Activated naive CD4-positive, alpha-beta T cell treated with anti-CD3 and anti-CD28 coated beads, Interleukin-2, amount 10 ng/mL, durations not matched to agents 7 days and 5 days (primary cell): ENCODE results near the gene SSTR1.
A peak's percentile ranks its signal among the peaks of the same experiment; 100 is the strongest.
"Not testable (repeated sequence)": the region's sequence is repeated elsewhere in the genome, so short reads cannot be mapped to it uniquely, and the experiment has no call there.

ENCODE experiments used
- CTCF ChIA-PET: fragments of 350-600 bp; sonication (Branson Sonifier 250); formaldehyde crosslinking; loops from one replicate; lab custom pipeline; 2021; ENCODE audit warnings: antibody characterized with exemption; lab: Charles Lee
- DNase-seq: peaks from one replicate; pipeline ENCODE4 v3.0.0-alpha.2; 2020
- H3K27ac Mint-ChIP-seq: one replicate; pipeline ENCODE4 v1.8.0; 2021; ENCODE audit warnings: mild to moderate bottlenecking, moderate library complexity, mixed read lengths
- H3K27me3 Mint-ChIP-seq: one replicate; pipeline ENCODE4 v1.8.0; 2021; ENCODE audit warnings: mild to moderate bottlenecking, mixed read lengths
- H3K36me3 Mint-ChIP-seq: one replicate; pipeline ENCODE4 v1.8.0; 2021; ENCODE audit warnings: mixed read lengths
- H3K4me1 Mint-ChIP-seq: one replicate; pipeline ENCODE4 v1.8.0; 2021; ENCODE audit warnings: mixed read lengths
- H3K4me3 Mint-ChIP-seq: one replicate; pipeline ENCODE4 v1.8.0; 2021; ENCODE audit warnings: mild to moderate bottlenecking, moderate library complexity, mixed read lengths
- H3K9me3 Mint-ChIP-seq: one replicate; pipeline ENCODE4 v1.8.0; 2021; ENCODE audit warnings: mixed read lengths

Gene SSTR1, protein sequence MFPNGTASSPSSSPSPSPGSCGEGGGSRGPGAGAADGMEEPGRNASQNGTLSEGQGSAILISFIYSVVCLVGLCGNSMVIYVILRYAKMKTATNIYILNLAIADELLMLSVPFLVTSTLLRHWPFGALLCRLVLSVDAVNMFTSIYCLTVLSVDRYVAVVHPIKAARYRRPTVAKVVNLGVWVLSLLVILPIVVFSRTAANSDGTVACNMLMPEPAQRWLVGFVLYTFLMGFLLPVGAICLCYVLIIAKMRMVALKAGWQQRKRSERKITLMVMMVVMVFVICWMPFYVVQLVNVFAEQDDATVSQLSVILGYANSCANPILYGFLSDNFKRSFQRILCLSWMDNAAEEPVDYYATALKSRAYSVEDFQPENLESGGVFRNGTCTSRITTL

DNA sequence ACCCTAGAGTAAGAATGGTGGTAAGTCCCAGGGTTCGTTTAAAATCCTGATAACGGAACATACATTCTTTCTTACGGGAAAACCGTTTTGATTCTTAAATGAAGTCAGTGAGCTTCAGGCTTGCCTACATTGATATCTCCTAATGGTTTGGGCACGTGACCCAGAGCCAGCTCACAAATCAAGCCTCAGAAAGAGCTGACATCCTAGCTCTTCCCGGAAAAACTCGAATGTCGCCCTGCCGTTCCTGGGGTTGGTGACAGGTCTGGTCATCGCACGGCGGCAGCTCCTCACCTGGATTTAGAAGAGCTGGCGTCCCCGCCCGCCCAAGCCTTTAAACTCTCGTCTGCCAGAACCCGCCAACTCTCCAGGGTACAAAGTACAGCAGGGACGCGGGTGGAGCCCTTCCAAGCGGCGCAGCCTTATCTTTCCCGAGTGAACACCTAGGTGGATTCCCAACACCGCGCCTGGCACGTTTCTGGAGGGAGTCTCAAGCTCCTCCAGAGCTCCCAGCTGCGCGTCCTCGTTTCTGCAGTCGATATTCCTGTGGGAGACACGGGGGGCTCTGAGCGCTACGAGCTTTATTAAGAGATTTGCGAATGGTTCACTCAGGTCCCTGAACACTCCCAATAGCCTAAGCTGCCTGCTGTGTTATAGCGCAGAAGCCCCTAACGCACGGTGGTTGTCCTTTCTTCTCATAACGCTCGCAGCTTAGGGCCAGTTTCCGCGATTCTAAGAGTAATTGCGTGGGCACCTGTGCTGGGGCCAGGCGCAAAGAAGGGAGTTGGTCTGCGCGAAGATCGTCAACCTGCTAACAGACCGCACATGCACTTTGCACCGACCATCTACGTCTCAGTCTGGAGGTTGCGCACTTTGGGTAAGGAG lies at the start of gene SSTR1:
Gene SSTR1 (plus strand): TSS at position 169 of the 882 bp plus-strand sequence. CDS start 1,486 bp downstream, outside the sequence.
- H3K4me1 Mint-ChIP-seq = peaks cover 18% of the 10 kb centered on the region
- CTCF ChIA-PET = interaction anchor here (1.3 kb wide), 1 partner anchor 9 kb away, joined by 6 read pairs; no protein-coding TSS in a partner anchor
- H3K27me3 Mint-ChIP-seq = peaks cover 70% of the 10 kb centered on the region
- H3K4me3 Mint-ChIP-seq = peak within 1 kb of the TSS; percentile 26
- no peak for DNase-seq
- no peak within 1 kb of the TSS for H3K27ac Mint-ChIP-seq
- H3K36me3 Mint-ChIP-seq = no peaks in the 10 kb centered on the region
- H3K9me3 Mint-ChIP-seq = no peaks in the 10 kb centered on the region

DNA sequence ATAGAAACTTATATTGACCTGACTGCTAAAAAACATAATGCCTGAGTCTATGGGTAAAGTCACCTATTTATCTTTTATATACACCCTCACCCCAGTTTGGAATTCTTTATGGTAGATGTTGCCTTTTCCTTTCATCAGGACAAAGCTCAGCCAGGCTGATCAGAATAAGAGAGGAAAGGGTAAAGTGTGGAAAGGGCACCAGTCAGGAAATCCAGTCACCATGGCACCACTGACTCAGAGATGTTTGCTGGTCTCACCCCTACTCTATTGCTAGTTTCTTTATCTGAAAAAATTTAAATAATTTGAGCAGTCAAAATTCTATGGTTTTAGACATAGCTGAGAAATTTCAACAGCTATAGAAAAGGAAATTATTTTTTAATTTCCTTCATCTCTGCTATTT lies 49.2 kb upstream of the SSTR1 start:
- Mint-ChIP-seq H3K36me3 (no peaks in the 10 kb centered on the region), H3K27ac (no peak overlapping the region), H3K27me3 (no peaks in the 10 kb centered on the region), H3K4me1 (no peaks in the 10 kb centered on the region), H3K9me3 (no peaks in the 10 kb centered on the region), H3K4me3 (no peak overlapping the region)
- DNase-seq = no peak
- CTCF ChIA-PET = no interaction called here

DNA sequence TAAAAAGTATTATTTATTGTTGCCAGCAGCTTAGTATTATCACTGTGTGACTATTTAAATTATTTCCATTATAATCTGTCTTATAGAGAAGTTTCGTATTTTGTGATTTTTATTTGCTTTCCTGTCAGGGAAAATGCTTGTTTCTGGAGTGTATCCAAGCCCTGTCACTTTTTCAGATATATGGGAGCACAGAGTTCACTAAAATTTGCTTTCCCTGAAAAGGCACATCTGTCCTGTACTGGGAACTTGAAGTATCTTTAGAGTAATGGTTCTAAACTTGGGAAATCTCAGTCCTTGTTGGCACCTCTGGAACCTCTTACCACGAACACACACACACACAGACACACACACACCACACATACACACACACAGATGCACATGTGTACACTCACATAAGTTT lies 39.3 kb upstream of the SSTR1 start:
- H3K27me3 Mint-ChIP-seq = no peaks in the 10 kb centered on the region
- no peak overlapping the region for H3K4me3 Mint-ChIP-seq
- CTCF ChIA-PET = no interaction called here
- no peaks in the 10 kb centered on the region for H3K36me3 Mint-ChIP-seq
- DNase-seq = no peak
- no peaks in the 10 kb centered on the region for H3K4me1 Mint-ChIP-seq
- no peaks in the 10 kb centered on the region for H3K9me3 Mint-ChIP-seq
- no peak overlapping the region for H3K27ac Mint-ChIP-seq

DNA sequence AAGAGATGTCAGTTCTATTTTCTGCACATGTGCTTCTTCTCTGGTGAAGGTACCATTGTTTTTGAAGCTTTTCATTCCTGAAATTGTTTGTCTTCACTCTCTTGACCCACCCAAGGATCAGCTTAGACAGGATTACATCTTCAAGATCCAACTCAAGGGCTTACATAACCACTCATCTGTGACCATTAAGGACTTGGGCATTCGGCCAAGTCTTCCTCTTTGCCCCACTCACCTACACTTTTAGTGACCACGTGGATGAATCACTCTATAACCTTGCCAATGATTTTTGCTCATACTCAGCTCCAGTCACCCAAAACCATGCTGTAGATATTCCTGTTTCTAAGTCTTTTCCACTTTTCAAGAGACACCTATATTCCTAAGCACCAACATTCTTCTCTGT lies 36.5 kb upstream of the SSTR1 start:
- DNase-seq = no peak
- H3K4me1 Mint-ChIP-seq = no peaks in the 10 kb centered on the region
- H3K27ac Mint-ChIP-seq = no peak overlapping the region
- CTCF ChIA-PET = no interaction called here
- H3K4me3 Mint-ChIP-seq = no peak overlapping the region
- no peaks in the 10 kb centered on the region for H3K27me3 Mint-ChIP-seq
- no peaks in the 10 kb centered on the region for H3K9me3 Mint-ChIP-seq
- H3K36me3 Mint-ChIP-seq = no peaks in the 10 kb centered on the region

DNA sequence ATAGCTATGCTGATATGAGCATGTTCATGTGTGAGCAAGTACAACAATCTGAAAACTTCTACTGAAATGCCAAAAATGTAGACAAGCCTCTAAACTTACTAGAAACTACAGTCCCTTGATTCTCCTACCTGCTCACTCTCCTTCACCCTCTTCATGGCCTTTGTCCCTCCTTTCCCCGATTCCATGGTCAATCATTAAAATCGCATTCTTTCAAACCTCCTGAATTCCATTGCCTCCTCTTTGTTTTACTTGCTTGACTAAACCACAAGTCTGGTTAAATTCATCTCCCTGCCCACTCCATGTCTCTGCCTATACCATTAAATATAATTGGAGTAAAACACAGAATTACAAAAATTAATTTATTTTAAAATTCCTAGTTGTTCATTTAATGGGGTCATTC lies 33.0 kb upstream of the SSTR1 start:
- H3K27me3 Mint-ChIP-seq = no peaks in the 10 kb centered on the region
- CTCF ChIA-PET = no interaction called here
- H3K4me3 Mint-ChIP-seq = no peak overlapping the region
- no peak overlapping the region for H3K27ac Mint-ChIP-seq
- peaks cover 5% of the 10 kb centered on the region for H3K9me3 Mint-ChIP-seq
- H3K4me1 Mint-ChIP-seq = no peaks in the 10 kb centered on the region
- DNase-seq = no peak
- H3K36me3 Mint-ChIP-seq = no peaks in the 10 kb centered on the region

DNA sequence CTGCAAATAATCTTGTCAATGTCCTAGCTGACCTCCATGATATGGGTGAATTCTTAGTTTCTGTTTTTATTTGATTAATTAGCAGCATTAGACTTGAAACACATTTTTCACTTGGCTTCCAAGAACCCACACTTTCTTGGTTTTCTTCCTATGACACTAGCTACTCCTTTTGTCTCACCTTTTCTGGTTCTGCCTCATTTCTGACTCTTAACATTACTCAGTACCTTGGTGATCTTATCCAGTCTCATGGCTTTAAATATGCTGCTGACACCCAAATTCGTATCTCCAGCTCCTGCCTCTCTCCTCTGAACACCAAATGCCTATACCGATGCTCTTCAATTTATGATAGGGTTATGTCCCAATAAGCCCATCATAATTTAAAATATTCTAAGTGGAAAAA lies 32.0 kb upstream of the SSTR1 start:
- H3K4me3 Mint-ChIP-seq = no peak overlapping the region
- DNase-seq = no peak
- no peak overlapping the region for H3K27ac Mint-ChIP-seq
- no peaks in the 10 kb centered on the region for H3K36me3 Mint-ChIP-seq
- CTCF ChIA-PET = no interaction called here
- H3K9me3 Mint-ChIP-seq = peaks cover 5% of the 10 kb centered on the region
- no peaks in the 10 kb centered on the region for H3K27me3 Mint-ChIP-seq
- no peaks in the 10 kb centered on the region for H3K4me1 Mint-ChIP-seq

DNA sequence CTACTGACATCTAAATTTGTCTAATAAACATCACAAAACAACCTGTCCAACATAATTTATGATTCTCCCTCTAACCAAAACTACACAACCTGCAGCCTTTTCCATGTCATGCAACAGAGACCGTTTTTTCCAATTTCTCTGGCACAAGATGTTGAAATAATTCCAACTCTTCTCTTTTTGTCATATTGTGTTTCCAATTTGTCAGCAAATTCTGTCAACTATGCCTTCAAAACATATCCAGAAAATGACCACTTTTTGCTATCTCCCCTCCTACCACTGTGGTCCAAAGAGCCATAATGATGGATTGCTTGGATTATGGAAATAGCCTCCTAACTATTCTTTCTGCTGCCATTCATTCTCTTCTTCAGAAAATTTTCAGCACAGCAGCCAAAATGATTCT lies 31.3 kb upstream of the SSTR1 start:
- Mint-ChIP-seq H3K36me3 (no peaks in the 10 kb centered on the region), H3K9me3 (peaks cover 5% of the 10 kb centered on the region), H3K4me1 (no peaks in the 10 kb centered on the region), H3K4me3 (no peak overlapping the region), H3K27ac (no peak overlapping the region), H3K27me3 (no peaks in the 10 kb centered on the region)
- CTCF ChIA-PET = no interaction called here
- DNase-seq = no peak

DNA sequence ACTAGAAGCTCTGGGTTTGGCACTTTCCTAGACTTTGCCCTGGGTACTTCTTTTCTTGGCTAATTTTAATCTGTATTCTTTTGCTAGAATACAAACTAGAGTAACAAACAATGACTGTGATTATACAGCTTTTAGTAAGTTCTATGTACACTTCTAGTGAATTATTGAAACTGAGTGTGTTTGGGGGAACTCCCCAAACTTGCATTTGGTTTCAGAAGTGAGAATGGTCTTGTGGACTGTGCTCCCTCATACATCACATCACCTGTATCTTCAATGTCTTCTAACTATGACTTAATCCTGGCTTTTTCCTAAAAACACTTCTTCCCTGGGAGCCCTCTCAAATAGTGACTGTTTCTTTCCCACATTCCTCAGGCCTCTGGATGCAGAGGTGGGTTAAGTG lies 23.6 kb upstream of the SSTR1 start:
- CTCF ChIA-PET = no interaction called here
- no peak for DNase-seq
- H3K4me1 Mint-ChIP-seq = no peaks in the 10 kb centered on the region
- no peaks in the 10 kb centered on the region for H3K36me3 Mint-ChIP-seq
- H3K27me3 Mint-ChIP-seq = no peaks in the 10 kb centered on the region
- no peak overlapping the region for H3K4me3 Mint-ChIP-seq
- H3K27ac Mint-ChIP-seq = no peak overlapping the region
- peaks cover under 1% of the 10 kb centered on the region for H3K9me3 Mint-ChIP-seq

DNA sequence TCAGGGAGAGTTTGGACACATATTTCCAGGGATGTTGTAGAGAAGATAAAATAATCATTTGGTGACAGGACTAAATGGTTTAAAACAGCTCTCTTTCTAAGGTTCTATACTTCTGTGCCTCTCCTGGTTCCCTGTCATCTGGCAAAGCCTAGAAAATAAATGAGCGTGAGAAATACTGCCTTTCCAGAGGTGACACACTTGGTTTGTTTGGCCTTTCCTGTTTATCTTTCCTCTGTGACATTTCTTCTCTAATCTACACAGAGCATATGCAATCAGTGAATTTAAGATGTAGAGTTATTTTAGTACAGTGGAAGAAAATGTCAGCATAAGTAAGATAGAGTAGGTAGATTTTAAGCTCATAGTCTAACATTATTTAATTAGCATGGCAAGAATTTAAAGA lies 22.0 kb upstream of the SSTR1 start:
- DNase-seq = no peak
- no peaks in the 10 kb centered on the region for H3K4me1 Mint-ChIP-seq
- H3K36me3 Mint-ChIP-seq = no peaks in the 10 kb centered on the region
- CTCF ChIA-PET = no interaction called here
- no peak overlapping the region for H3K27ac Mint-ChIP-seq
- H3K9me3 Mint-ChIP-seq = no peaks in the 10 kb centered on the region
- no peaks in the 10 kb centered on the region for H3K27me3 Mint-ChIP-seq
- H3K4me3 Mint-ChIP-seq = no peak overlapping the region

DNA sequence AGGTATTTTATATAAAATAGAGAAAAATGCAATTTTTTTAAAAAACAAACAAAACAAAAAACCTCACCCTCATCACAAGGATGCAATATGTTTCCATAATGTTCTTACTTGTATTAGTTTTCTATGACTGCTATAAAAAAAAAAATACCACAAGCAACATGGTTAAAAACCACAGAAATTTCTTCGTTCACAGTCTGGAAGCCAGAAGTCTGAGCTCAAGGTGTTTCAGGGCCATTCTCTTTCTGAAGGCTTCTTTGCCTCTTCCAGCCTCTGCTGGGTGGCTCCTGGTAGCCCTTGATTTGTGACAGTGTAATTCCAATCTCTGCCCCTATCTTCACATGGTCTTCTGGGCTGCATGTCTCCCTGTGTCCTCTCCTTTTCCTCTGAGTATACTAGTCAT lies 21.5 kb upstream of the SSTR1 start:
- no peak for DNase-seq
- no peaks in the 10 kb centered on the region for H3K4me1 Mint-ChIP-seq
- H3K9me3 Mint-ChIP-seq = no peaks in the 10 kb centered on the region
- no peaks in the 10 kb centered on the region for H3K36me3 Mint-ChIP-seq
- H3K27ac Mint-ChIP-seq = no peak overlapping the region
- CTCF ChIA-PET = no interaction called here
- no peaks in the 10 kb centered on the region for H3K27me3 Mint-ChIP-seq
- no peak overlapping the region for H3K4me3 Mint-ChIP-seq

DNA sequence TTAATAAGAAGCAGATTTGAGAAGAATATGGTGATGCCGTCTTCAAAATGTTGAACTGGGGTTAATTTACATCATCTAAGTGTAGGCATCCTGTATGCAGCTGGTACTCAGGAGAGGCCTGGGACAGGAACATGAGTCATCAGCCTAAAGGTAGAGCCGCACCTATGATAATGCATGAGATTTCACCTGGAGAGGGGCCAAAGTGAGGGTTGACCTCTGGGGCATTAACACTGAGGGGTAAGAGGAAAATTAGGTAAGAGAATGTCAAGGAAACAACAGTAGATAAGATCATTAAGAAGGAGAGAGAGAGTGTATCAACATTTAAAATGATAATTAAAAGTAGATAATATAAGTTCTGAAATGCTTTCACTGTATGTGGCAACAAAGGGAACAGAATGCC lies 20.2 kb upstream of the SSTR1 start:
- H3K9me3 Mint-ChIP-seq = no peaks in the 10 kb centered on the region
- no peak for DNase-seq
- no peaks in the 10 kb centered on the region for H3K4me1 Mint-ChIP-seq
- CTCF ChIA-PET = no interaction called here
- H3K27ac Mint-ChIP-seq = no peak overlapping the region
- H3K4me3 Mint-ChIP-seq = no peak overlapping the region
- no peaks in the 10 kb centered on the region for H3K36me3 Mint-ChIP-seq
- no peaks in the 10 kb centered on the region for H3K27me3 Mint-ChIP-seq

DNA sequence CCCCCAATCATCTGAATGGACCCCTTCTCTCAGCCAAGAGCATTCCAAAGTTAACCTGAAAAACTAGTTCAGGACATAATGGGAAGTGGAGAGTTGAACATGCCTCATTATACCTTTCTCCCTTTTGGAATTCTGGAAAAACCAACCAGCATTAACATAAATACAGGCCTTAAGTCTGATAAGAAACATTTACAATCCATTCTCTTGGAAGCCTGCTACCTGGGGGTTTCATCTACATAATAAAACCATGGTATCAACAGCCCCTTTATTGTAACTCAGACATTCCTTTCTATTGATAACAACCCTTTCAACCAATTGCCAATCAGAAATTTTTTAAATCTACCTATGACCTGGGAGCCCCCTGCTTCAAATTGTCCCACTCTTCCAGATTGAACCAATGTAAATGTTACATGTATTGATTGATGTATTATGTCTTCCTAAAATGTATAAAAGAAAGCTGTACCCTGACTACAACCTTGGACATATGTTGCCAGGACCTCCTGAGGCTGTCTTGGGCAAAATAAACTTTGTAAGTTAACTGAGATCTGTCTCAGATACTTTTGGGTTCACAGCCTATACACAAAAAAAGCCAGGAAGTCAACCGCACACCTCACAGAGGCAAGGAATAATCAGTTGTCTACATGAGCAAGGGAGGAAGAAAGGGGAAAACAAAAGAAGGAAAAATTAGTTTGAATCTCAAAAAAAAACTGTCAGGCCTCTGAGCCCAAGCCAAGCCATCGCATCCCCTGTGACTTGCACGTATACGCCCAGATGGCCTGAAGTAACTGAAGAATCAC lies 17.6 kb upstream of the SSTR1 start:
- Mint-ChIP-seq H3K27ac (no peak overlapping the region), H3K4me3 (no peak overlapping the region), H3K36me3 (no peaks in the 10 kb centered on the region), H3K27me3 (no peaks in the 10 kb centered on the region), H3K9me3 (no peaks in the 10 kb centered on the region), H3K4me1 (no peaks in the 10 kb centered on the region)
- DNase-seq = no peak
- CTCF ChIA-PET = interaction anchor here (1.2 kb wide), 1 partner anchor 10 kb away, joined by 3 read pairs; no protein-coding TSS in a partner anchor

DNA sequence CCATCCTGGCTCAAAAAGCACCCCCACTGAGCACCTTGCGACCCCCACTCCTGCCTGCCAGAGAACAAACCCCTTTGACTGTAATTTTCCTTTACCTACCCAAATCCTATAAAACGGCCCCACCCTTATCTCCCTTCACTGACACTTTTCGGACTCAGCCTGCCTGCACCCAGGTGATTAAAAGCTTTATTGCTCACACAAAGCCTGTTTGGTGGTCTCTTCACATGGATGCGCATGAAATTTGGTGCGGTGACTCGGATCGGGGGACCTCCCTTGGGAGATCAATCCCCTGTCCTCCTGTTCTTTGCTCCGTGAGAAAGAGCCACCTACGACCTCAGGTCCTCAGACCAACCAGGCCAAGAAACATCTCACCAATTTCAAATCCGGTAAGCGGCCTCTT lies 16.9 kb upstream of the SSTR1 start:
- H3K27me3 Mint-ChIP-seq, DNase-seq, H3K4me3 Mint-ChIP-seq, H3K36me3 Mint-ChIP-seq, CTCF ChIA-PET, H3K27ac Mint-ChIP-seq, H3K9me3 Mint-ChIP-seq, H3K4me1 Mint-ChIP-seq: not testable (repeated sequence)

DNA sequence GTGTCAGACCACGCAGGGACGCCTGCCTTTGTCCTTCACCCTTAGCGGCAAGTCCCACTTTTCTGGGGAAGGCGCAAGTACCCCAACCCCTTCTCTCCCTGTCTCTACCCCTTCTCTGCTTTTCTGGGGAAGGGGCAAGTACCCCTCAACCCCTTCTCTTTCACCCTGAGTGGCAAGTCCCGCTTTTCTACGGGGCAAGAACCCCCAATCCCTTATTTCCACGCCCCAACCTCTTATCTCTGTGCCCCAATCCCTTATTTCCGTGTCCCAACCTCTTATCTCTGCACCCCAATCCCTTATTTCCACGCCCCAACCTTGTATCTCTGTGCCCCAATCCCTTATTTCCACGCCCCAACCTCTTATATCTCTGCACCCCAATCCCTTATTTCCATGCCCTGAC lies 16.2 kb upstream of the SSTR1 start:
- H3K4me1 Mint-ChIP-seq, H3K9me3 Mint-ChIP-seq, H3K36me3 Mint-ChIP-seq, H3K4me3 Mint-ChIP-seq, CTCF ChIA-PET, DNase-seq, H3K27me3 Mint-ChIP-seq: not testable (repeated sequence)
- H3K27ac Mint-ChIP-seq = peak overlapping the region; percentile 37
